ENCODE results near the gene UMODL1. TPM values are rescaled to one million over a fixed set of nuclear protein-coding genes. Genes with fewer than 3 reads are reported as not detected.

The UMODL1 gene
- total RNA-seq, 1 experiment from 2014 or later = not detected

- DNase-seq = no peak
- H3K4me1 Mint-ChIP-seq = peaks cover 10 to 14% of the 10 kb centered on the region in 2 experiments
- H3K27ac Mint-ChIP-seq = no peak overlapping the region; a peak in 1 of 7 replicates
- no peak overlapping the region for H3K4ac ChIP-seq (ENCODE audit: low read depth, low read length)
- H3K4me3 Mint-ChIP-seq = no peak overlapping the region
- H3K79me2 ChIP-seq (ENCODE audit: insufficient read depth, low read length) = no peaks in the 10 kb centered on the region
- H4K8ac ChIP-seq (replicated peaks; ENCODE audit: insufficient read length, low read depth, low read length) = no peak overlapping the region
- H3K4me1 ChIP-seq (ENCODE audit: insufficient read depth, low read length) = no peaks in the 10 kb centered on the region
- no peaks in the 10 kb centered on the region for H3K79me1 ChIP-seq (ENCODE audit: insufficient read depth, low read depth, low read length, poor library complexity, severe bottlenecking)
- no peak overlapping the region for H2AFZ ChIP-seq (ENCODE audit: low read length)
- no peak overlapping the region for H2BK15ac ChIP-seq (ENCODE audit: low read depth, low read length)
- H3K9ac ChIP-seq (ENCODE audit: extremely low read depth, insufficient read length, low read length) = no peak overlapping the region
- H2BK120ac ChIP-seq (ENCODE audit: low read depth, low read length, poor library complexity, severe bottlenecking) = no peak overlapping the region
- TF ChIP-seq, protein P1, sequence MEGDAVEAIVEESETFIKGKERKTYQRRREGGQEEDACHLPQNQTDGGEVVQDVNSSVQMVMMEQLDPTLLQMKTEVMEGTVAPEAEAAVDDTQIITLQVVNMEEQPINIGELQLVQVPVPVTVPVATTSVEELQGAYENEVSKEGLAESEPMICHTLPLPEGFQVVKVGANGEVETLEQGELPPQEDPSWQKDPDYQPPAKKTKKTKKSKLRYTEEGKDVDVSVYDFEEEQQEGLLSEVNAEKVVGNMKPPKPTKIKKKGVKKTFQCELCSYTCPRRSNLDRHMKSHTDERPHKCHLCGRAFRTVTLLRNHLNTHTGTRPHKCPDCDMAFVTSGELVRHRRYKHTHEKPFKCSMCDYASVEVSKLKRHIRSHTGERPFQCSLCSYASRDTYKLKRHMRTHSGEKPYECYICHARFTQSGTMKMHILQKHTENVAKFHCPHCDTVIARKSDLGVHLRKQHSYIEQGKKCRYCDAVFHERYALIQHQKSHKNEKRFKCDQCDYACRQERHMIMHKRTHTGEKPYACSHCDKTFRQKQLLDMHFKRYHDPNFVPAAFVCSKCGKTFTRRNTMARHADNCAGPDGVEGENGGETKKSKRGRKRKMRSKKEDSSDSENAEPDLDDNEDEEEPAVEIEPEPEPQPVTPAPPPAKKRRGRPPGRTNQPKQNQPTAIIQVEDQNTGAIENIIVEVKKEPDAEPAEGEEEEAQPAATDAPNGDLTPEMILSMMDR (conservative IDR thresholded peaks at IDR 0.05) = no peak
- no peak overlapping the region for H2BK12ac ChIP-seq (ENCODE audit: insufficient read length, low read depth, low read length)
- H3K27ac ChIP-seq (ENCODE audit: insufficient read length, low read depth, low read length) = no peak overlapping the region
- no peaks in the 10 kb centered on the region for H4K20me1 ChIP-seq (ENCODE audit: control insufficient read depth, insufficient read depth, insufficient read length)
- WGBS (ENCODE audit: extremely low coverage, insufficient read length, low lambda C conversion rate) = no CpG with 5 or more reads among the region's 10 CpGs
- H2BK5ac ChIP-seq (ENCODE audit: insufficient read length, low read length) = no peak overlapping the region
- H3K56ac ChIP-seq (ENCODE audit: insufficient read length, low read depth, low read length) = no peak overlapping the region
- no peaks in the 10 kb centered on the region for H3K9me3 ChIP-seq (ENCODE audit: control insufficient read depth, low read depth, low read length)
- H3K27me3 ChIP-seq (ENCODE audit: insufficient read depth, low read length) = no peaks in the 10 kb centered on the region
- no peaks in the 10 kb centered on the region; a peak in 1 of 7 replicates for H3K36me3 Mint-ChIP-seq (ENCODE audit: insufficient read depth in 1 of 3, low read depth in 3 of 3)
- H3K27me3 Mint-ChIP-seq (ENCODE audit: low read depth) = peaks cover 29% of the 10 kb centered on the region
- no peak overlapping the region for H3K4me2 ChIP-seq (ENCODE audit: insufficient read depth, insufficient read length, low read length)
- H2AK5ac ChIP-seq (ENCODE audit: insufficient read length, low read length) = no peak overlapping the region
- H3K18ac ChIP-seq (ENCODE audit: insufficient read length, low read depth, low read length) = no peak overlapping the region
- no peak overlapping the region for H4K91ac ChIP-seq (ENCODE audit: insufficient read length, low read depth, low read length)
- H3T11ph ChIP-seq (ENCODE audit: low read length) = no peak overlapping the region
- H2BK20ac ChIP-seq (ENCODE audit: low read depth, low read length, poor library complexity, severe bottlenecking) = no peak overlapping the region
- no peak overlapping the region for H3K23ac ChIP-seq (ENCODE audit: insufficient read length, low read depth, low read length)
- H4K5ac ChIP-seq (ENCODE audit: insufficient read length, low read depth, low read length) = no peak overlapping the region
- peaks cover 0 to 6% of the 10 kb centered on the region in 2 experiments; a peak in 2 of 5 replicates for H3K9me3 Mint-ChIP-seq
- H3K23me2 ChIP-seq (ENCODE audit: insufficient read length, low read depth, low read length, poor library complexity, severe bottlenecking) = no peaks in the 10 kb centered on the region
- no peak overlapping the region for H3K14ac ChIP-seq (ENCODE audit: insufficient read depth, low read length)
Observed at GRCh38 chr21:42038393-42038792, 32.7 kb upstream of the UMODL1 start.
